Chondrocyte (in vitro differentiated cells): ENCODE data around the gene COLEC12. TPM values are rescaled to one million over a fixed set of nuclear protein-coding genes. Genes with fewer than 3 reads are reported as not detected.

Experiments
- DNase-seq: peaks from one replicate; pipeline ENCODE4 v3.0.0; 2021; ENCODE audit warnings: mixed read lengths, low spot score
- H3K27ac Mint-ChIP-seq: one replicate; pipeline ENCODE4 v1.8.0; 2021; ENCODE audit warnings: mild to moderate bottlenecking, moderate library complexity, mixed read lengths; ENCODE audit not compliant: unreplicated experiment
- H3K27me3 Mint-ChIP-seq: 2 replicates; pipeline ENCODE4 v1.8.0; 2021; ENCODE audit warnings: low read depth, mixed read lengths
- H3K36me3 Mint-ChIP-seq: 2 replicates; pipeline ENCODE4 v1.8.0; 2021; ENCODE audit warnings: low read depth, mixed read lengths
- H3K4me1 Mint-ChIP-seq: 2 replicates; pipeline ENCODE4 v1.8.0; 2021; ENCODE audit warnings: low read depth, mild to moderate bottlenecking, mixed read lengths
- H3K4me3 Mint-ChIP-seq: one replicate; pipeline ENCODE4 v1.8.0; 2021; ENCODE audit warnings: mild to moderate bottlenecking, moderate library complexity, mixed read lengths; ENCODE audit not compliant: unreplicated experiment
- H3K9me3 Mint-ChIP-seq: 2 replicates; pipeline ENCODE4 v1.8.0; 2021; ENCODE audit warnings: low read depth, mixed read lengths
- CTCF ChIP-seq: fragments of 200-600 bp; sonication (generic); IDR thresholded peaks from 2 replicates; pipeline ENCODE4 v1.5.0; 2021; ENCODE audit warnings: antibody characterized with exemption, mild to moderate bottlenecking, moderate library complexity
- long read RNA-seq: library from polyadenylated mRNA; stranded (forward); transcript quantifications from one replicate; pipeline ENCODE4 v2.0.0, GENCODE V29; 2021
- total RNA-seq: library from RNA; stranded (reverse); gene quantifications from 3 replicates; pipeline ENCODE4 v1.2.1, GENCODE V29; 2021

COLEC12 gene
- 2.1 to 17.8 TPM (median 2.2 TPM) in 3 replicates for total RNA-seq
- long read RNA-seq, full-length matches to known transcripts: 13 of 15 reads
- long read RNA-seq, partial matches to known transcripts: 1 of 15 reads
- long read RNA-seq, other reads (novel, unspliced or antisense): 1 of 15 reads

- Mint-ChIP-seq H3K36me3 (no peaks in the 10 kb centered on the region), H3K9me3 (no peaks in the 10 kb centered on the region), H3K27me3 (no peaks in the 10 kb centered on the region), H3K4me1 (peaks cover 23% of the 10 kb centered on the region), H3K27ac (no peak within 1 kb of the TSS), H3K4me3 (peak within 1 kb of the TSS; percentile 79)
- DNase-seq: peak; percentile 62
- TF ChIP-seq CTCF: no peak
Measured at GRCh38 chr18:500632-501405, at the start of gene COLEC12. TSS of gene COLEC12 (minus strand) at chr18:500701. CDS start at chr18:500514, 187 bp downstream.

GRCh38 chr18:549967-550366 lies 49.5 kb upstream of the COLEC12 start:
- DNase-seq: no peak
- H3K4me3 Mint-ChIP-seq: no peak overlapping the region
- no peak for TF ChIP-seq CTCF
- H3K36me3 Mint-ChIP-seq: no peaks in the 10 kb centered on the region
- H3K27me3 Mint-ChIP-seq: peaks cover 3% of the 10 kb centered on the region
- H3K9me3 Mint-ChIP-seq: peaks cover 5% of the 10 kb centered on the region
- H3K4me1 Mint-ChIP-seq: no peaks in the 10 kb centered on the region
- no peak overlapping the region for H3K27ac Mint-ChIP-seq

- Mint-ChIP-seq H3K27ac (no peak overlapping the region), H3K36me3 (no peaks in the 10 kb centered on the region), H3K27me3 (peaks cover 6% of the 10 kb centered on the region), H3K9me3 (no peaks in the 10 kb centered on the region), H3K4me1 (no peaks in the 10 kb centered on the region), H3K4me3 (no peak overlapping the region)
- TF ChIP-seq CTCF: no peak
- no peak for DNase-seq
Measured at GRCh38 chr18:543447-544078, 43.1 kb upstream of the COLEC12 start.

GRCh38 chr18:533995-534601 lies 33.6 kb upstream of the COLEC12 start:
- no peak for DNase-seq
- no peaks in the 10 kb centered on the region for H3K4me1 Mint-ChIP-seq
- no peak for TF ChIP-seq CTCF
- H3K27me3 Mint-ChIP-seq: no peaks in the 10 kb centered on the region
- H3K36me3 Mint-ChIP-seq: peaks cover 2% of the 10 kb centered on the region
- H3K27ac Mint-ChIP-seq: no peak overlapping the region
- H3K9me3 Mint-ChIP-seq: no peaks in the 10 kb centered on the region
- no peak overlapping the region for H3K4me3 Mint-ChIP-seq

GRCh38 chr18:532632-533031 lies 32.1 kb upstream of the COLEC12 start:
- H3K9me3 Mint-ChIP-seq: no peaks in the 10 kb centered on the region
- no peak for TF ChIP-seq CTCF
- H3K27ac Mint-ChIP-seq: no peak overlapping the region
- DNase-seq: no peak
- H3K36me3 Mint-ChIP-seq: peaks cover 2% of the 10 kb centered on the region
- H3K4me1 Mint-ChIP-seq: peaks cover 4% of the 10 kb centered on the region
- no peak overlapping the region for H3K4me3 Mint-ChIP-seq
- H3K27me3 Mint-ChIP-seq: no peaks in the 10 kb centered on the region
